T follicular helper cell (primary cell): ENCODE data around the gene TARDBP.
"Not testable (repeated sequence)": the region's sequence is repeated elsewhere in the genome, so short reads cannot be mapped to it uniquely, and the experiment has no call there.

Source experiments
- DNase-seq: peaks from one replicate; pipeline ENCODE4 v3.0.0-alpha.2; 2020; ENCODE audit warnings: low read depth
- total RNA-seq, 2 experiments: gene quantifications; one replicate each; lab custom pipeline; 2026; lab: John Stamatoyannopoulos, UW

Gene TARDBP
- 113 to 116 reads per million in 2 experiments for total RNA-seq

DNA sequence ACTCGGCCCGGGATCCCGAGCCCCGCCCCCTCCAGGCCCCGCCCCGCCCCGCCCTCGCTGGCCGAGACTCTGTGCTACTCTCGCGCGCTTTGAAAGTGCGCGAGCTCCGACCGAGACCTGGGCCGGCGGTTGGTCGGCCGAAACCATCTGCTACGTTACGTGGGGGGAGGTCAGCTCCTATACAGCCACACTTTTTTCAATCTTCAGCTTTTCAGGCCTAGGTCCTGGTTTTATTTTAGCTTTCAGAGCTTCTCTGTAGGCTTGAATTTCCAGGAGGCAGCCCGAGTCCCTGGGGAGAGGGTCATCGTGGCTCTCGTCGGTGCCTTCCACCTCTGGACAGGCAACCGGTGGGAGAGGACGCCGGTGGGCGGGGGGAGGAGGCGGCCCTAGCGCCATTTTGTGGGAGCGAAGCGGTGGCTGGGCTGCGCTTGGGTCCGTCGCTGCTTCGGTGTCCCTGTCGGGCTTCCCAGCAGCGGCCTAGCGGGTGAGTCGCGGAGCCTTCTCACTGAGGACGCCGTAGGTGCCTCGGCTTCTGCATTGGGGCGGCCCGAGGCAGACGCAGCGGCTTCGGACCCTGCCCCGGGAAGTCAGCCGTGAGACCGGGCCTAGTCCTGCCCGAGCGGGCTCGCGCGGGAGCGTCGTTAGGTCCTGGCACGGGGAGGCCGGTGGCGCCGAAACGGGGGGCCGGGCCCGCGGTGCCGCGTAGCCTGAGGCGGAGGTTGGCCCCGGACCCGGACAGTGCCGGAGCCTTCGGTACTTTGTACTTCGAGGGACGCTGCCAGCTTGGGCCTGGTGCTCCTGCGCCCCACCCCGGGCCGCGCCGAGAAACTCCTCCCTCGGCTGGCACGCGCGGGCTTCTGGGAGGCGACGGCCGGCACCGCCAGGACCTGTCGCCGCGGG is at the start of gene TARDBP:
Gene TARDBP, plus strand, starts transcription at position 395 of the 900 bp plus-strand sequence. CDS start 1,074 bp downstream, outside the sequence.
- DNase-seq = peak; percentile 82

DNA sequence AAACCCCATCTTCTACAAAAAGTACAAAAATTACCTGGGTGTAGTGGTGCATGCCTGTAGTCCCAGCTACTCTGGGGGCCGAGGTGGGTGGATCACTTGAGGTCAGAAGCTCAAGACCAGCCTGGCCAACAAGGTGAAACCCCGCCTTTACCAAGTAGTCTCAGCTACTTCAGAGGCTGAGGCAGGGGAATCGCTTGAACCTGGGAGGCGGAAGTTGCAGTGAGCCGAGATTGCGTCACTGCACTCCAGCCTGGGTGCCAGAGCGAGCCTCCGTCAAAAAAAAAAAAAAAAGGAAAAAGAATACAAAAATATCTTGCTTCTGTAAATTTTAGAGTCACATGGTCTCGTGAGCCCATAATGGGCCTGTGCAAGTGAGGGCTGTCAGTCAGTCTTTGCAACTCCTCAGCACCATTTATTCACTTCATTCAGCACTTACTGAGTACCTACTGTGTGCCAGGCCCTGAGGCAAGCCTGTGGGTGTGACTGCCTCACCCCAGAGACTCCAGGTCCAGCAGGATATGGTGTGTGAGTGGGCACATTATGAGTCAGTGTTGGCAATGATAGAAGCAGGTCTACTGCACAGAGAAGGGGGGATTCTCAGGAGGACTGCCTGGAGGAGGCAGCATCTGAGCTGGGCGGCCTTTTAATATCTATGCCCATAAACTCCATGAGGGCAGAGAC is 46.8 kb upstream of the TARDBP start:
- DNase-seq = no peak

DNA sequence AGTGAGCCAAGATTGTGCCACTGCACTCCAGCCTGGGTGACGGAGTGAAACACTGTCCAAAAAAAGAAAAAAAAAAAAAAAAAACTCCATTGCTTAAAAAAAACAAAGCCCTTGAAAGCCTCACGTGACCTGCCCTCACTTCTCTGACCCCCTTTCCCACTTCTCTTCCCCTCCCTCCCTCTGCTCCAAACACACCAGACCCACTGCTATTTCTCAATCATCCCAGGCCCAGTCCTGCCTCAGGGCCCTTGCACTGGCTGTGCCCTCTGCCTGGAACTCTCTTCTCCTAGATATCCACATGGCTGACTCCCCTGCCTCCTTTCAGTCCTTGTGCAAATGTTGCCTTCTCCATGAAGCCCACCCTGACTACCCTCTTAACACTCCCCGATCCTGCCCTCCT is 45.4 kb upstream of the TARDBP start:
- no peak for DNase-seq

DNA sequence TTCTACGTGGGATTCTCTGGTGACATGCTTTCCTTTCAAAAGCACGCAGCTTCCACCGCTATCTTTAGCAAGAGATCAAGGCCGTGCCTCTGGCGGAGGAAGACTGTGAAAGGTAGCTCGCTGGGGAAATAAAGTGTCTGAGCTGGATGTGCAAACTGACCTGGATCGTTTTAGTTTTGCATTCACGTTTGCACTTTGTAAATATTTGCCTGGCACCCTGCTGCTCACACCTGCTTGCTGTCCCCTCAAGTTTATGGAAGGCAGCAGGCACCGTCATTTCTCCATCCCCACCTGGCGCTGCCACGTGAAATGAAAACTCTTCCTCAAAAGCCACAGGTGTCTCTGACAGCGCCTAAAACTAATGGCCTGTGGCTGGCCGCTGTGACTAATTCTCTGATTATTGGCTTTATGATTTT is 44.0 kb upstream of the TARDBP start:
- no peak for DNase-seq

DNA sequence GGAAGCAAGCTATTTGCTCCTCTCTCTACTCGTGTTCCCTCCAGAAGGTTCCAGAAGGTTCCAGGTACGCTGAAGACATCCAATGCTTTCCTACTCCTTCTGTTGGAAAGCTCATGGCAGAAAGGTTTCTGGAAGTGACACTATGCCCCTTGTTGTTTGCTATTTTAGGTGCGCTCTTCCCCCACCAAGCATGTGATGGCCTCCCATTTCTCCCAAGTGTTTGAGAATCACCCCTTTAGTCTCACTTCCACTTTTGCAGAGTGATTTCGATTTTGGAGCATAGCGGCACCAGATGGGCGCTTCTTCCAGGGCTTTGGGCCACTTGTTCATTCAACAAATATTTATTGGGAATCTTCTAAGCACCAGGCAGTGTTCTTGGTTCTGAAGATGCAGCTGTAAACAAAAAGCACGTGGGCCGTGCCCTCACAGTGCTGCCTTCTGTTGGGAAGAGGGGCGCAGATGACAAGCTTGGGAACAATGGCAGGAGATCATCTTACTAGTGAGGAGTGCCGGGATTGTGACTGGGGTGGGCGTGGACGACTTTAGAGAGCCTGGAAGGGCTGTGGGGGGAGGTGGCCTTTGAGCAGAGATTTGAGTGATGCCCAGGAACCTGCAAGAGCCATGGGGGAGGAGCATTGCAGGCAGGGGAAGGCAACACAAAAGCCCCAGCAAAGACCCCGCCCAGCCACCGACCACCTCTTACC is 43.0 kb upstream of the TARDBP start:
- DNase-seq = no peak

DNA sequence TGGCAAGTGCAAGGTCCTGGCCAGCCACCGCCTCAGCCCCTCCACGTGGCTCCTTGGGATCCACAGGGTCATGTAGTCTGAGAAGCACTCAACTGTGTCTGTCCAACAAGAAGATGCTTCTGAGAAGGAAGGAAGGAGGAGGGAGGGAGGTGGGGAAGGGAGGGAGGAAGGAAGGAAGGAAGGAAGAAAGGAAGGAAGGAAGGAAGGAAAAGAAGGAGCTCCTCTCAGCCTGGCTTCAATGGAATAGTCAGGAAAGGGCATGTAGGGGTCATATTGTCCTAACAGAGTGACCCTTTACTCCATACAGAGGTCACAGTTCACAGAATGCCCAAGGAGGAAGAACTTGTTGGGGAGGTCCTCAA is 42.5 kb upstream of the TARDBP start:
- DNase-seq = no peak

DNA sequence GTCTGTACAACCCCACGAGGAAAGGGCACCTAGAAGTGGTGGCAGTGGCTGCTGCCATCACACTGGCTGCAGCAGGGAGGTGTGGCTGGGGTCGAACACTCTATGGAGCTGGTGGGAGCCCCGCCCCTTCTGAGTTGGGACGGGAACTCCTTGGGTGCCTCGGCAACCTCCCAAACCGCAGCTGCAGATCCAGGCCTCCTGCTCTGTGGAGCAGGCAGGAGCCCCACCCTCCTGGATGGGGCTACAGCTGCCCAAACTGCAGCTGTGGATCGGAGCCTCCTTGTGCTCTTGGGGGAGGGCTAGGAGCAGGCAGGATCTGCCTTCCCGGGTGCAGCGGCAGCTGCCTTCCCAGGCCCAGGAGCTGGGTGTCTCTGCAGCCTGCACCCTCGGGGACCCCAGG is 38.9 kb upstream of the TARDBP start:
- DNase-seq = no peak

DNA sequence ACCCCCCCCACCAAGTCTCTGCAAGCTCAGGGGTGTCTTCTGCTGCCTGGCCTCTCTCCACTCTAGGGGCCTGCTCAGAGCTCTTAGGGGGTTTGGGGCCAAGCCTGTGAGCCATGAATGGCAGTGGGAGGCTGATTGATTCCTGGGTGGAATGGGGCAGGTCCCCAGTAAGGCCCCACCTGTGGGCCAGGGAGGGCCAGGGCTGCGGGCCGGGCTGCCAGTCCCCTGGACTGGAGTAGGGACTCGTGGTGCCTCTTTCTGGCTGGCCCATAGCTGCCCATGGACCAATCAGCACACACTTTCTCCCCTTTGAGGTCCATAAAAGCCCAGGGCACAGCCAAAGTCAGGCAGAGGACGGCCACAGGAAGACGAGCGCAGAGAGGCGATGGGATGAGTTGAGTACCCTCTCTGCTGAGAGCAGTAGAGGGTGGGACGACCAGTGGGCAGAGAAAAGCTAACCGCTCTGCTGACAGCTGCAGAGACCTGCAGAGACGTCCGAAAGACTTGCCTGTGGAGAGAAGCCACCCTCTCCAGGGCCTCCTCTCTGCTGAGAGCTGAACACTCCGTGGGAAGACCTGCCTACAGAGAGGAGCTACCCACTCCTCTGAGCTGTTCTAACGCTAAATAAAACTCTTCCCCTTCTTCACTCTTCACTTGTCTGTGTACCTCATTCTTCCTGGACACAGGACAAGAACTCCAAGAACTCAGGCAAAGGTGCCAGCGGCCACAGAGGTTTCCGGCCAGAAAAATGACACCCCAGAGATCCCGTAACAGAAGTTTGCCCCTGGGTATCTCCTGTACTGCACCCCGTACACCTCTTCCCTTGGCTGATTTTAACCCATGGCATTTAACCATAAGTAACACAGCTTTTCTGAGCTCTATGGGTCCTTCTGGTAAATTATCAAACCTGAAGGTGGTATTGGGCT is 38.2 kb upstream of the TARDBP start:
- DNase-seq = no peak

DNA sequence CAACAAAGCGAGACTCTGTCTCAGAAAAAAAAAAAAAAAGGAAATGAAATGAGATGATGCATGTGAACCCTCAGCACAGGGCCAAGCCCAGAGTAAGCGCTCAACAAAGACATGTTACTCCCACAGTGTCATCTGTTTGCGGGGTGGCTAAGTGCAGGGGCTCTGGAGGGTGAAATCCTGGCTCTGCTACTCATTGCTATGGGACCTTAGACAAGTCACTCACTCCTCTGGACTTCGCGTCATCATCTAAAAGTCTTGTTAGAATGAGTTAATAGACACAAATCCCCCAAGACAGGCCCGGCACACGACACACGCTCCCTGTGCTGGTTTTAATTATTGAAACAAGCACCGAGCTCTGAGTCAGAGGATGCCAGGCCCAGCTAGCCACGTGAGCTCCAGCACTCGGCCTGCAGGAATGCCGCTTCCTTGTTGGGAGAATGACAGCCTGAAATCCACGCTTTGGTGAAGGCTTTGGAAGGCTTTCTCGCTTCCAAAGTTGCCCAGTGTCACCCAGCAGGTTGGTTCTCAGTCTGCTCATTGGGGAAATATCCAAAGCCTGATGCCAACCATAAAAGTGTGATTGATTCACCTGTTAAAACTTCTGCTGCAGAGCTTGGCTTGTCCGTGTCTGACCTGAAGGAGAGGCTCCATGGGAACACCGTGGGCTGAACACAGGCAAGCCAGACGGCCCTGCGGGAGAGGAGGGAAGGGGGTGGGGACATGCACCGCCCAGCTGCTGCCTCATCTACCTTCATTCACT is 36.7 kb upstream of the TARDBP start:
- DNase-seq = no peak

DNA sequence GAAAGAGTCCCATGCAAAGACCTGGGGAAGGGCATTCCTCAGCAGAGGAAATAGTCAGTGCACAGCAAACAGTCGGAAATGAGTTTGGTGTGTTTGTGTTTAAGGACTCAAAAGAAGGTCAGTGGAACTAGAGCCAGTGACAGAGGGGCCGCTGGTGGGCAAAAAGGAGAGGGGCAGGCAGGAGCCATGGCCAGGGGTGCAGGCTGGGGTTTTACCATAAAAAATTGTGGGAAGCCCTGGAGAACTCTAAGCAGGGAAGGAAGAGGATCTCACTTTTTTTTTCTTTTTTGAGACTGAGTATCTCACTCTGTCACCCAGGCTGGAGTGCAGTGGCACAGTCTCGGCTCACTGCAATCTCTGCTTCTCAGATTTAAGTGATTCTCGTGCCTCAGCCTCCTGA is 33.7 kb upstream of the TARDBP start:
- DNase-seq = no peak

DNA sequence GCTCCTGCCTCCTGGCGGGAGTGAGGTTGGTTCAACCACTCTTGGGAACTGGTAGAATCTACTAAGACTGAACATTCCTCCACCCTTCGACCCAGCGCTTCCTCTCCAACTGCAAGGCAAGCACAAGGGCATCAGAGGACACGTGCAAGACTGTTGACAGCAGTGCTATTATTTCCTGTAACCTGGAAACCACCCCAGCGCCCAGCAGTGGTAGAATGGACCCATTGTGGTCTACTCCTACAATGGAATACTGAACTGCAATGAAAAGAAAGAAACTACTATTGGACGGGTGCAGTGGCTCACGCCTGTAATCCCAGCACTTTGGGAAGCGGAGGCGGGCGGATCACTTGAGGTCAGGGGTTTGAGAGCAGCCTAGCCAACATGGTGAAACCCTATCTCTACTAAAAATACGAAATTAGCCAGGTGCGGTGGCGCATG is 33.0 kb upstream of the TARDBP start:
- DNase-seq = no peak

DNA sequence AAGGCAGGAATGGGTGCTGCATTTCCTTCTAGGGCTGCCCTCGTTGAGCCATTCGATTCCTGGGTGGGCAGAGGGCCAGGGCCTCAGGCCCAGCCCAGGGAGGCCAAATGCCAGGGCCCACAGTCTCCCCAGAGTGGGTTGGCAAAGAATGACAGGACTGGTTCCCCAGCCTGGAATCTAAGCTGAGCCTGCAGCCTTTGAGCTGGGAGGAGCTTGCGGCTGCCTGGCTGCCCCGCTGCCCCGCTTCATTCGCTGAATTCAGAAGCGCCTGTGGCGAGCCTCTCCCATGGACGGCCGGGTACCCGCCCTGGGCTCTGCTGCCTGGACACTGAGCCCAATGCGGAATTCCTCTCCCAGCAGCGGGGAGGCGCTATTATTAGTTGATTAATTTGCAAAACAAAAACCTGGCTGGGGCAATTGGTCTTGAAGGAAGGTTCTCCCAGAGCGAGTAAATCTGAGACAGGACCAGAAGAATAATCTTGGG is 32.3 kb upstream of the TARDBP start:
- DNase-seq = no peak

DNA sequence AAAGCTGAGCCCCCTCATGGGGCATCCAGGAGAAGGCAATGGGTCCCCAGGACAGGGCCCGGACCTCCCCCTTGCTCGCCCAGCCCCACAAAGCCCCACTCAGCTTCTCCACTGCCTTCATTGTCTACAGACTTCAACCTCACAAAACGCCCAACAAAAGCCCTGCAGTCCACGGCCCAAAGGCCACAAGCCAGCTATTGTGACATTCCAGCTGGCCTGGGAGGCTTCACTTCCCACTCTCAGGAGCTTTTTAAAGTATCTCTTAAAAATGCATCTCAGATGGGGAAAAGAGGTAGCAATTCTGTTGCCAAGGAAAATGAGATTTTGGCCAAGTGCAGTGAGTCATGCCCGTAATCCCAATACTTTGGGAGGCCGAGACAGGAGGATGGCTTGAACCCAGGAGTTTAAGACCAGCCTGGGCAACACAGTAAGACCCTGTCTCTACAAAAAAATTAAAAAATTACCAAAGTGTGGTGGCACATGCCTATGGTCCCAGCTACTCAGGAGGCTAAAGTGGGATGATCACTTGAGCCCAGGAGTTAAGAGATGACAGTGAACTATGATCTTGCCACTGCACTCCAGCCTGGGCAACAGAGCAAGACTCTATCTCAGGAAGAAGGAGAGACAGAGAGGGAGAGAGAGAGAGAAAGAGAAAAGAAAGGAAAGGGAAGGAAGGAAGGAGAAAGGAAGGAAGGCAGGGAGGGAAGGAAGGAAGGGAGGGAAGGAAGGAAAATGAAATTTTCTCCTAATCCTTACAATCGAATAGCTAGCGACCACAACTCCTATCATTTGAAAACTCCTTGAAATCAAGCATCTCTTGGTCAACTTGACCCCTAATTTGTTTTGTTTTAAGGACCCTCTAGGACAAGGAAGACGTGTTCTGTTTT is 31.4 kb upstream of the TARDBP start:
- DNase-seq = no peak

DNA sequence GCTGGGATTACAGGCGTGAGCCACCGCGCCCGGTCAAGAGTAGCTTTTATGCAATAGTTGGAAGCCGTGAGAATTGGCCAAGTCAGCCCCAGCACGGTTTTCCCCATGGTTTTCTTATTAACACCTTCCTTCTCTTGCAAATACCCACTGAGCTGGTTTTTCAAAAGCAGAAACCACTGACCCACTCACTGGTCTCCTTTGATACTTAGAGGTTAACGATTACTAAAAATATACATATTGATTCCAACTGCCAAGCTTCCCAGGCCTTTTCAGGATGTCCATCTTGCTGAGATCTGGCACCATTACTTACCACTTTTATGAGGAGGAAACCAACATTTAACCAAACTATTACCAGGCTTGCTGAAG is 25.9 kb upstream of the TARDBP start:
- no peak for DNase-seq

DNA sequence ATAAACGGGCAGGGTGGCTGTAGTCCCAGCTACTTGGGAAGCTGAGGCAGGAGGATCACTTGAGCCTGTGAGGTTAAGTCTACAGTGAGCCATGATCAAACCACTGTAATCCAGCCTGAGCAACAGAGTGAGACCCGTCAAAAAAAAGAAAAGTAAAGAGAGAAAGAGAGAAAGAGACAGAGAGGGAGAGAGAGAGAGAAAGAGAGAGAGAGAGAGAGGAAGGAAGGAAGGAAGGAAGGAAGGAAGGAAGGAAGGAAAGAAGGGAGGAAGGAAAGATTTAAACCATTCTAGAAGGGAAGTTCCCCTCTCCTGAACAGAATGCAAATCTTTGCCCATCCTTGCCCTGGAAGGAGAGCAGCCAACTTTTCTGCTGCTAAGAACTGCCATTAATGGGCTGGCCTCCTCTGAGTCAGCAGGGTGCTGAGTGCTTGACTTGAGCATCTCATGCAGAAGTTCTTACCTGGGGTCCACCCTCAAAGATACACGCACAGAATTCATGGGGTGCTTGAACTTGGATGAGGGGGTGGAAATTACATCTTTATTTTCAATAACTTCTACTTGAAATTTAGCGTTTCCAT is 24.5 kb upstream of the TARDBP start:
- DNase-seq = no peak

DNA sequence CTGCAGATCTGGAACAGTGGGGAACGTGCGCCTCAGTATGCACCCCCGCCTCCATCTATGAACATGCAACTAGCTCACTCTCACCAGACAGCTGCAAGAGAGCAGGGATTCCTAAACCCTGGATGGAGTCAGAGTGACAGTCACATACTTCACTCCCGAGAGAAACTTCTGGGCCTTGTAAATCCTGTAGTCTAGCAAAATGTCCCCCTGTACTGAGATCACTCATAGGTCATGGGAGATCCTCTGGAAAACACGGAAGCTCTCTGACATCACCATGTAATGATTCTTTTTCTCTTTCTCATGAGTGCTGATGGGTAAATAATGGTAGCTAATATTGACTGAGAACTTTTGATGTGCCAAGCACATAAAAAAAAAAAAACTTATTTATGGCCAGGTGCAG is 23.4 kb upstream of the TARDBP start:
- DNase-seq = no peak

DNA sequence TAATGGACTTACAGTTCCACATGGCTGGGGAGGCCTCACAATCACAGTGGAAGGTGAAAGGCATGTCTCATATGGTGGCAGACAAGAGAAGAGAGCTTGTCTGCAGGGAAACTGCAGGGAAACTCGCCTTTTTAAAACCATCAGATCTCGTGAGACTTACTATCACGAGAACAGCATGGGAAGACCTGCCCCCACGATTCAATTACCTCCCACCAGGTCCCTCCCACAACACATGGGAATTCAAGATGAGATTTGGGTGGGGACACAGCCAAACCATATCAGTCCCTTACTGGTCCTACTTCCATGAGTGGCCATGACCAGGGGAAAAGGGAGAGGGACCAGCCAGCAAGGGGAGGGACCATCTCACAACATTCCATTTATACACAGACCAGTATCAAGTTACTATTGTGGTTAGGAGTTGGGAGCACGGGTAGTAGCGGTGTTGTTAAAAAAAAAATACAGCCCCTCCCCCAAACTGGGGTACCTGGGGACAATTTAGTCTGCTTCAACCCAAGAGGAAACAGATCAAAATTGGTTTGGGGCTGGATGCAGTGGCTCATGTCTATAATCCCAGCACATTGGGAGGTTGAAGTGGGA is 22.4 kb upstream of the TARDBP start:
- not testable (repeated sequence) for DNase-seq

DNA sequence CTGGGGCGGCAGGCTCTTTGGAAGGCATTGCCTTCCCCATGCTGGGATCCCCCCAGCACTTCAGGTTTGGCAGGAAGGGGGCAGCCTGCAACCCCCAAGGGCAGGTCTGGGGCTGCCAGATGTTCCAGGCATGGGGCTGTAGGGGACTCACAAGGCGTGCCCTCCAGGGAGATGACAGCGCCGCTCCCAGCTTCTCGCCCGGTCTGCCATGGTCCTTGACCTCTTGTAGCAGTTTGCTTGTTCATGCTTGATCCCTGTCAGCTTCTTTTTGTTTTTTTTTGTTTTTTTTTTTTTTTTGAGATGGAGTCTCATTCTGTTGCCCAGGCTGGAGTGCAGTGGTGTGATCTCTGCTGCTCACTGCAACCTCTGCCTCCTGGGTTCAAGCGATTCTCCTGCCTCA is 21.6 kb upstream of the TARDBP start:
- DNase-seq = no peak

DNA sequence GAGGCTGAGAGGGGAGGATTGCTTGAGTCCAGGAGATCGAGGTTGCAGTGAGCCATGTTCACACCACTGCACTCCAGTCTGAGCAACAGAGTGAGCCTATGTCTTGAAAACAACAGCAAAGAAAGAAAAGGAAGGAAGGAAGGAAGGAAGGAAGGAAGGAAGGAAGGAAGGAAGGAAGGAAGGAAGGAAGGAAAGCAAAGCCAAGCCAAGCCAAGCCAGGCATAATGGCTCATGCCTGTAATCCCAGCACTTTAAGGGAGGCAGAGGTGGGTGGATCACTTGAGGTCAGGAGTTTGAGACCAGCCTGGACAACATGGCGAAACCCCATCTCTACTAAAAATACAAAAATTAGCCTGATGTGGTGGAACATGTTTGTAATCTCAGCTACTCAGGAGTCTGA is 20.4 kb upstream of the TARDBP start:
- not testable (repeated sequence) for DNase-seq
